RPMI7951 (cell line): ENCODE data around the gene TARP.
"Not testable (repeated sequence)": the region's sequence is repeated elsewhere in the genome, so short reads cannot be mapped to it uniquely, and the experiment has no call there.

Source experiments
- DNase-seq: peaks from one replicate; pipeline ENCODE4 v3.0.0-alpha.2; 2012; ENCODE audit warnings: low read depth

The TARP gene

DNA sequence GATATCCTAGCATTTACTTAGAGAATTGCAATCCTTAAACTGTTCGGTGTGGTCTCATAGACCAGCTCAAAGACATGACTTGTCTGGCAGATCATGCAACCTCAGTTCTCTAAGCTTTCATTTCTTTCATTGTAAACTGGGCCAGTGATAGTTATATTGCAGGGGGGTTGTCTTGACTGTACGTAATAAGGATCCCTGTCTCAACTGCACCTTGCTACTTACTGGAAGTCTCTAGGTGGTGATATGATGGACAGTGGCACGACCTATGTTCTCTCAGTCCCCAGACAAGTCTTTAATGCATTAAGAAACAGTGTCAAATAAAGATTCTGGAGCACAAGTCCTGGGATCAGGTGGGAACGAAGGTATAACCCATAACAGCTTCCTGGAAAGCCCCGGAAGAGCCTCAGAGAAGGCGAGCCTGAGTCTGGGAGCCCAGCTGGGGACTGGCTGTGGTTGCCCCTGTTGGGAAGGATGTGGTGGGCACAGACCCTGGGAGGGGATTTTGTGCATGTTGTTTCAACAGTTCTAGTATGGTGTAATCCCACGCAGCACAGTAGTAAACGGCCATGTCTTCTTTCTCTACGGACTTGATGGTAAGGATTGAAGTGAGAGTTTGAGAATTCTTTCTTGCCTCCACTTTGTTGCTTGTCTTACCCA, 26.0 kb upstream of the TARP start:
- no peak for DNase-seq

DNA sequence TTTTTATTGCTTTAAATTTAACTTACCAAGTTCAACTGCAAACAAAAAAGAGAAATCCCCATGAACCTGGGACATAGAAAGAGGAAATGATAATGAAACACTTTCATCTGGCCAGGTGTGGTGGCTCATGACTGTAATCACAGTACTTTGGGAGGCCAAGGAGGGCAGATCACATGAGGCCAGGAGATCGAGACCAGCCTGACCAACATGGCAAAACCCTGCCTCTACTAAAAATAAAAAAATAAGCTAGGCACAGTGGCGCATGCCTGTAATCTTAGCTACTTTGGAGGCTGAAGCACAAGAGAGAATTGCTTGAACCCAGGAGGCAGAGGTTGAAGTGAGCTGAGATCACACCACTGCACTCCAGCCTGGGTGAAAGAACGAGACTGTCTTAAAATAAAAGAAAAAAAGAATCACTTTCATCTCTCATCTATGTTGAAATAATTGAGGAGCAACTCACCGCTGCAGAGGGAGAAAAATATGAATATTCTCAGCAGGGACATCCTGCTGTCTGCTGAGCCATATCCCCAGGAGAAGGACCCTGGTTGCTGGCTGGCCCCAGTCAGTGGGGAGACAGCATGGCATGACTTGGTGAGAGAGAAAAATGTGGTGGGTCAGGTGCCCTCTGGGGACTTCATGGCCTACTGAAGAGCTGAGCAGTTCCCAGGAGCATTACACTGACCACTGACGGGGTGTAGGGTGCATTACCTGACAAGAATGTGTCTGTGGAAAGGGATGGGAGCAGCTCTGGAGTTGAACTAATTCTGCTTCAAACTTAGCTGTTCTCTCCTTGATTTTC, 22.8 kb upstream of the TARP start:
- no peak for DNase-seq

GRCh38 chr7:38294926-38295325, 21.5 kb upstream of the TARP start:
- DNase-seq, result no peak

GRCh38 chr7:38292442-38292841, 19.0 kb upstream of the TARP start:
- DNase-seq, result no peak

- DNase-seq, result no peak
Observed at GRCh38 chr7:38291650-38292049, 18.2 kb upstream of the TARP start.

DNA sequence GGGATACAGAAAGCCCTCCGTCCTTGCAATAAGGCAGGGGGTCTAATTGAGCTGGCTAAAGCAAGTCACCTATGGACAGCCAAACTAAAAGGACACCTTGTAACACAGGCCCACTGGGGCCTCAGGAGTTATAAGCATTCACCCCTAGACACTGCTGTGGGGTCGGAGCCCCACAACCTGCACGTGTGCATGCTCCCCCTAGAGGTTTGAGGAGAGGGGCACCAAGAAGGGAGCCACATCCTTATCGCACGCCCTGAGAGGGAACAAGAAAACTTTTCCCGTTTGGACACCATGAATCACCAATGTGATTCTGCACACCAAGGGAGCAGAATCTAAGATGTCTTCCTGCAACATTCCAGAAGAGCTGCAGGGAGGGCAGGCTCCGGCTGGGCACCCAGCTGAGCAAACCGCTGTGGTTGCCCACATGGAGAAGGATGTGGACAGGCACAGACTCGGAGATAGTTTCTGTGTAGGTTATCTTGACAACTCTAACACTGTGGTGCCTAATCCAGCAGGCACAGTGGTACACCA, 17.7 kb upstream of the TARP start:
- DNase-seq, result no peak

DNA sequence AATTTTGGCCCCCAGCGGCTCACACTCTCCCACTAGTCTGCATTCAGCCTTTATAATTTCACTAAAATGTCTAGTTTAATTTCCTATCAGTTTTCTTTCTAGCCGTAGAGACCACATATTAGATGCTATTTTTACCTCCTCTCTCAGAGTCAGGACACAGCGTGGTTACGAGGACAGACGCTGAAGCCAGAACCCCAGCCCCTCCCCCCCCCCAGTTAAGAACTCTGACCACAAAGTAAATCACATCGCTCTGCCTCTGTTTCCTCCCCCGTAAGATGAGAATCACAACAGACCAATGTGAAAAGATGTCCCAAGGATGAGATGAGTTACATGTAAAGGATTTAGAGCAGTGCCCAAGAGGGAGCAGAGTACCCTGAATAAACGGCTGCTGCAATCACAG, 11.1 kb upstream of the TARP start:
- no peak for DNase-seq

DNA sequence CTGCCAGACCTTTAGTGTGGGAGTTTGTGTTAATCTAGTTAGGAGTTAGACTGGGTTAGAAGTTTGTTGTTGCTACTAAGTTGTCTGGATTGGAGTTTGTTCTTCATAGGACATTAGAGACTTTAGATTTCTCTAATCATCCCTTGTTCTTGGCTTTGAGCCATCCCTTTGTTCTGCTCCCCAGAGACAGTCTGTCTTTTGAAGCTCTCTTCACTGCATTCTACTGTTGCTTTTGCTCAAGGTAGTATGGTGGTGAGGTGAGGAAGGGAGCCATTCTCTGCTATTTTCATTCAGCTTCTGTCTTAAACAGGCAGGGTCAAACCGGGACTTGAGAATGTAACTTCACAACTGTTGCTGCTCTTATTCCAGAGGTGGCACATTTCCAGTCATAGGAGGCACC, 10.4 kb upstream of the TARP start:
- DNase-seq, result no peak

DNA sequence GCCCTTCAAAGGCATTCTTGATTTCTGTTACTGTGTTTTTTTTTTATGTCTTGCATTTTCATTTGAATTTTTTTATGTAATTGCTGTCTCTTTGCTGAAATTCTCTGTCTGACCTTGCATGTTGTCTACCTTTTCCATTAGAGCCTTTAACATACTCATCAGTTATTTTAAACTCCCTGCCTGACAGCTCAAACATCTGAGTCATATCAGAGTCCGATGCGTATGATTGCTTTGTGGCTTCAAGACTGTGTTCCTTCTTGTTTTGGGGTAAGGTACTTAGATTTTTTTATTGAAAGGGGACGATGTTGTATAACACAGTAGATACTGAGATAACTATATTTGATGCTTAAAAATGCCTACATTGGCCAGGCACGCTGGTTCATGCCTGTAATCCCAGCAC, 9.7 kb upstream of the TARP start:
- DNase-seq, result no peak

DNA sequence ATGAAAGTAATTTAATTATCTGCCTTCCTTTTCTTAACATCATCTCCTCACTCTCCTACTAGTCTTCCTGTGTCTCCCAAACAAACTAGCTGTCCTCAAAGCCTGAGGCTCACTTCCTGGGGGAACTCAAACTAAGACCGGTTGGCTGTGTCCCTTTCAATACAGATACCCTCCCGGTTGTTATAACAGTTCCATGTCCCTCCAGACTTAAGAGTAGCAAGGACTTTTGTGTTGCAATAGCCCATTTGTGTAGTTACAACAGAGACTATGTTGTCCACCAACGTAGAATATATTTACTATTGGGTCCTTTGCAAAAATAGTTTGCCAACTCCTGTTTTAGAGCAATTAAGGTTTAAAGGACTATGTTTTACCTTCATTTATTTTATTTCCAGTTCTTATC, 8.6 kb upstream of the TARP start:
- no peak for DNase-seq

DNA sequence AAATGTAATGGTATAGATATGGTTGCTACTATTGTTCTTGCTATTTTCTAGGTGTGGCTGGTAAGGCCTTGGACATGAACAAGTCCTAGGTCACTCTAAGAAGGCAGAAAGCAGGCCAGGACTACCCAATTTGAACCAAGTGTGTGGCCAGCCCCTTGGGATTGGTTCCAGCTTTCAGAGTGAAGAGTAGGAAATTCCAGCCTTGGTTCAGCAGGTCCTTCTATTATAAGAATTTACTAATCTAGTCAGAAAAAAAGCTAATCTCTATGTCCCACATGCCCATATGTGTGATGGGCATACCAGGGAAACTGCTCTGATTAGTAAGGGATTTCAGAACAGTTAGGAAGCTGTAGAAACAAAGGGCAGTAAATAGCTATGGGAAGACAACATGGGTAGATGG, 7.8 kb upstream of the TARP start:
- DNase-seq, result no peak

GRCh38 chr7:38280707-38281106, 7.3 kb upstream of the TARP start:
- DNase-seq, result no peak

DNA sequence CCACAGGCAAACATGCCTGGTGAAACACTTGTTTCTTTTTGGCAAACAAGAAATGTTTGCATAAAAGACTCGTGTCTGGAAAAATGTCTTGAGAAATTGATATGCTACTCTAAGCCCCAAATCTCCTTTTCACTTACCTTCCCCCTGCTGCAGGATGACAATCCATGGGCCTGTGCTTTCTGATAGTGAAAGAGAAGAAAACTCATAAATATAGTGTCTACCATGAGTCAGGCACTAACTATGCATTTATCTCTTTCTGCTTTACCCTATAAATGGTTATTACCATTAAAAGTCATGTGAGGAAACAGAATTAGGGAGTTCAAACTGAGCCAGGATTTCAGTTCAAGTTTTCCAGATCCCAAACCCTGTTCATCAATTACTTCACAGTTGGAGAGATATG, 6.6 kb upstream of the TARP start:
- DNase-seq, result no peak

- DNase-seq, result no peak
Observed at GRCh38 chr7:38276096-38276877, 2.9 kb upstream of the TARP start.

DNA sequence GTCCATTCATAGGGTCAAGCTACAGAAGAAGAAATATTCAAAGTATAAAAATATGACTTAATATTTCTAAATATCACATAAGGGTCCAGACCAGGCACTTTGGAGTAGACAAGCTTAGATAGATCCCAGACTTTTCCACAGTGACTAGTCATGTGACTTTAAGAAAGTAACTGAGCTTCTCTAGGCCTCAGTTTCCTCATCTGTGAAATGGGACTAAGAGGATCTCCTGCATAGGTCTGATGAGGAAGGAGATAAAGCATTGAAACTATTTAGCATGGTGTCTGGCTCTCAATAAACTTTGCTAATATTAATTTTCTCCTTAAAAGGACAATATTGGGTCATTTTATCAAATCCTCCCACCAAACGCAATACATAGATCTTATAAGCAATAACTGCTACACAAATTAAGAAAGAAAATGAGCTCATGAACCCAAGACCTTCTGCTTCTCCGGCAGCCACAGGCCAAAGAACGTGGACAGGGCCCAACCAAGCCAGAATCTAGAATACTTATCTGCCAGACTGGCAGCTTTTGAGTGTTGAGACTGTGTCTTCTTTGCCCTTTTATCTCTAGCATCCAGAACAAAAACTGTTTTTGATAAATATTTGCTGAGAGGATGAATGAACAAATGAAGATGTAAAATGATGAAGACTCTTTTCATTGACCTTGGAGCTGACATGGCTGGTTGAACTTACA, 1.6 kb upstream of the TARP start:
- DNase-seq, result no peak

GRCh38 chr7:38274486-38274885, 1.1 kb upstream of the TARP start:
- no peak for DNase-seq

DNA sequence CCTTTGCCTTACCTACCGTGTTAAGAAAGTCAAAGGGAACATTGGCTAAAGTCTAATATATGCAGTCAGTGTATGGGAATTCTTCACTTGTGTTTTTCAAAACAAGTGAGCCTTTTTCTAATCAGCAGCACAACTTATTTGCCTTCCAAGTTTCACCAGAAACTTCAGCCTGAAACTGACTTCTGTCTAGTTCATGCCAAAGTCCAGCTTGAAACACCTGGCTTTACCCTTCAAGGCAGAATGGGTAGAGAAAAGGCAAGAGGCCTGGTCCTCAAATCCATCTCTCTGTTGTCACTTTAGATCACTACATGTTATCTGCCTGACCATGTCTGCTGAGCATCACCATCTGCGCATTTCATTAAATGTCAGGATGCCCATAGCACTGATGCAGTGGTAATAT, 3.0 kb downstream of the TARP start:
- DNase-seq, result not testable (repeated sequence)

GRCh38 chr7:38269704-38270346, 3.6 kb downstream of the TARP start:
- not testable (repeated sequence) for DNase-seq

- DNase-seq, result not testable (repeated sequence)
Observed at GRCh38 chr7:38265958-38266357, 7.5 kb downstream of the TARP start.

- DNase-seq, result not testable (repeated sequence)
Observed at GRCh38 chr7:38264602-38265001, 8.8 kb downstream of the TARP start.

DNA sequence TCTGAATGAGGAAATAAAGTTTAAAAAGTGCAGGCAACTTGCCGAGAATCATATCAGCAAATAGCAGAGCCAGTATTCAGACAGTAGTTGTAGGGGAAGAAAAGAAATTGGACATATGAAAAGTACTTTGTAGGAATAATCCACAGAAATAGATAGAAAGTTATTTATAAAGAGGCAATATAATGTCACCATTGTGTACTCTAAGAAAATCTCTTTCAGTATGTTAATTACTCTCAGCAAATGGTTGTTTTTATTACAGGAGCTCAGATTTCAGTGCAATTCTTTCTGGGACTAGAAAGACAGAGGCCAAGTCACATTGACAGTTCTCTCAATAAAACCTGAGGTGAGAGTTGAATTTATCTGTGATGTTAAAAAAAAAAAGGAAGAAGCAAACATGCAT, 10.2 kb downstream of the TARP start:
- DNase-seq, result not testable (repeated sequence)
